Activated T-cell treated with anti-CD3 and anti-CD28 coated beads, Interleukin-2, amount 50 U/mL, for 24 hours (primary cell): ENCODE results near the gene FAM180B.

ENCODE experiments used
- DNase-seq: peaks from one replicate; pipeline ENCODE4 v3.0.0-alpha.2; 2020
- H3K27ac Mint-ChIP-seq: 2 replicates; pipeline ENCODE4 v1.8.0; 2020; ENCODE audit warnings: mild to moderate bottlenecking, mixed read lengths
- H3K27me3 Mint-ChIP-seq: 2 replicates; pipeline ENCODE4 v1.8.0; 2020; ENCODE audit warnings: mixed read lengths
- H3K36me3 Mint-ChIP-seq: 2 replicates; pipeline ENCODE4 v1.8.0; 2020; ENCODE audit warnings: low read depth, mixed read lengths
- H3K4me1 Mint-ChIP-seq: 2 replicates; pipeline ENCODE4 v1.8.0; 2020; ENCODE audit warnings: low read depth, mixed read lengths
- H3K4me3 Mint-ChIP-seq: 2 replicates; pipeline ENCODE4 v1.8.0; 2020; ENCODE audit warnings: mild to moderate bottlenecking, moderate library complexity, mixed read lengths
- H3K9me3 Mint-ChIP-seq: 2 replicates; pipeline ENCODE4 v1.8.0; 2020; ENCODE audit warnings: mixed read lengths

The FAM180B gene

DNA sequence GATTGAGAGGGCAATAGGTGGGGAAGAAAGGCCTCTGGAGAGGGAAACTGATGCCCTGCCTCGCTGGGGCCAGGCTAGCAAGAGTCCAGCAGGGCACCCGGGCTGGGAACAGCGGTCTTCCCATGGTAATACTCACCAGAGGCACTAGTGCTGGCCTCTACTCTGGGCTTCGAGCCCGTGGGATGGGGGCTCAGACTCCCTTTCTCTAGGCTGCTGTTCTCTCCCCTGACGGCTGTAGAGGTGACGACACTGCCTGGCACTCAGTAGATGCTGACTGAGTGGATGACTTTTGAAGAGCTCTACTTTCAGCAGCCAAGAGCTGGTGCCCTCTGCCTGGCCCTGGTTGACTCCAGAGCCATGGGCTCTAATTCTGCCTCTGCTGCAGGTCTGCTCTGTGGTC, 8.6 kb downstream of the FAM180B start:
- no peak overlapping the region for H3K27ac Mint-ChIP-seq
- H3K4me1 Mint-ChIP-seq = peaks cover 7% of the 10 kb centered on the region
- H3K4me3 Mint-ChIP-seq = no peak overlapping the region
- no peak for DNase-seq
- H3K36me3 Mint-ChIP-seq = no peaks in the 10 kb centered on the region
- no peaks in the 10 kb centered on the region for H3K9me3 Mint-ChIP-seq
- peaks cover 40% of the 10 kb centered on the region for H3K27me3 Mint-ChIP-seq

DNA sequence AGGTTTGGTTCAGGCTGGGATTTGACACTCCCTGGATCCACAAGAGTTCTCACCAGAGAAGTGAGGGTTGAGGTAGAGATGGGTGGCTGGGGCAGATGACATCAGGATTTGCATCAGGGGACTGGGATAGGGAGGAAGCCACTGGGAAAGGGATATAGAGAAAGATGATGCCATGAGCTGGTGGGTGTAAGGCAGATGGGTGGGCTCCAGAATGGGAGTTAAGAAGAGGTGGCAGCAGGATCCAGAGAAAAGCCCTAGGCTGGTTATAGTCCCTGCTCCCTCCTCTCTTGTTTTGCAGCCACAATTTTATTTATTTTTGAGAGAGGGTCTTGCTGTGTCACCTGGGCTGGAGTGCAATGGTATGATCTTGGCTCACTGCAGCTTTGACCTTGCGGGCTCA, 9.5 kb downstream of the FAM180B start:
- no peaks in the 10 kb centered on the region for H3K36me3 Mint-ChIP-seq
- H3K27me3 Mint-ChIP-seq = peaks cover 40% of the 10 kb centered on the region
- no peak overlapping the region for H3K27ac Mint-ChIP-seq
- peaks cover 7% of the 10 kb centered on the region for H3K4me1 Mint-ChIP-seq
- DNase-seq = no peak
- no peak overlapping the region for H3K4me3 Mint-ChIP-seq
- no peaks in the 10 kb centered on the region for H3K9me3 Mint-ChIP-seq

- no peak for DNase-seq
- Mint-ChIP-seq H3K27ac (no peak overlapping the region), H3K36me3 (no peaks in the 10 kb centered on the region), H3K9me3 (no peaks in the 10 kb centered on the region), H3K4me3 (no peak overlapping the region), H3K27me3 (peaks cover 10% of the 10 kb centered on the region), H3K4me1 (no peaks in the 10 kb centered on the region)
Observed at GRCh38 chr11:47599902-47600301, 13.4 kb downstream of the FAM180B start.

GRCh38 chr11:47603295-47603694, 16.8 kb downstream of the FAM180B start:
- peaks cover 12% of the 10 kb centered on the region for H3K36me3 Mint-ChIP-seq
- no peaks in the 10 kb centered on the region for H3K9me3 Mint-ChIP-seq
- no peak overlapping the region for H3K27ac Mint-ChIP-seq
- DNase-seq = no peak
- no peak overlapping the region for H3K4me3 Mint-ChIP-seq
- H3K4me1 Mint-ChIP-seq = no peaks in the 10 kb centered on the region
- H3K27me3 Mint-ChIP-seq = no peaks in the 10 kb centered on the region

- no peak for DNase-seq
- Mint-ChIP-seq H3K27ac (no peak overlapping the region), H3K27me3 (no peaks in the 10 kb centered on the region), H3K9me3 (no peaks in the 10 kb centered on the region), H3K4me3 (no peak overlapping the region), H3K36me3 (peaks cover 26% of the 10 kb centered on the region), H3K4me1 (no peaks in the 10 kb centered on the region)
Observed at GRCh38 chr11:47605921-47606320, 19.4 kb downstream of the FAM180B start.

- H3K9me3 Mint-ChIP-seq = no peaks in the 10 kb centered on the region
- no peaks in the 10 kb centered on the region for H3K27me3 Mint-ChIP-seq
- no peak overlapping the region for H3K27ac Mint-ChIP-seq
- peak; percentile 16 for DNase-seq
- H3K4me3 Mint-ChIP-seq = no peak overlapping the region
- no peaks in the 10 kb centered on the region for H3K4me1 Mint-ChIP-seq
- H3K36me3 Mint-ChIP-seq = peaks cover 29% of the 10 kb centered on the region
Observed at GRCh38 chr11:47606731-47607130, 20.3 kb downstream of the FAM180B start.

DNA sequence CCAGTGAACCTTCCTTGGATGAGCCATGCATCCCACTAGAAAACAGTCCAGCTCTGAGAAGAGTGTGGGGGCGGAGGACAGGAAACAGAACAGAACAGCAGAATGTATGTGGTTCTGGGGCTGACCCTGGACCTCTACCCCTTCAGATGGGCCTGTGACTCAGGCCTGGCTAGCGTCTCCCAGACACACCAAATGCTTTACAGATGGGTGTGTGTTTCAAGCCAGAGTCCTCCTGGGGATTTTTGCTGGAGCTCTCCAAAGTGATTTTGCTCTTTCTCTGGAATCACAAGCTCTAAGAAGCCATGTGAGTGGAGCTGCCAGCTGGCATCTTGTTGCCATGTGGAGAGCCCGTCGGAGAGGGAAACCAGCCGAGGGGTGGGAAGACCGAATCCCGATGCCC, 20.9 kb downstream of the FAM180B start:
- Mint-ChIP-seq H3K4me1 (no peaks in the 10 kb centered on the region), H3K27ac (no peak overlapping the region), H3K27me3 (no peaks in the 10 kb centered on the region), H3K4me3 (no peak overlapping the region), H3K9me3 (no peaks in the 10 kb centered on the region), H3K36me3 (peaks cover 29% of the 10 kb centered on the region)
- DNase-seq = peak; percentile 0

- Mint-ChIP-seq H3K27me3 (no peaks in the 10 kb centered on the region), H3K27ac (peak overlapping the region; percentile 6), H3K9me3 (no peaks in the 10 kb centered on the region), H3K4me3 (no peak overlapping the region), H3K36me3 (peaks cover 39% of the 10 kb centered on the region), H3K4me1 (no peaks in the 10 kb centered on the region)
- DNase-seq = peak; percentile 2
Observed at GRCh38 chr11:47609675-47610074, 23.2 kb downstream of the FAM180B start.

DNA sequence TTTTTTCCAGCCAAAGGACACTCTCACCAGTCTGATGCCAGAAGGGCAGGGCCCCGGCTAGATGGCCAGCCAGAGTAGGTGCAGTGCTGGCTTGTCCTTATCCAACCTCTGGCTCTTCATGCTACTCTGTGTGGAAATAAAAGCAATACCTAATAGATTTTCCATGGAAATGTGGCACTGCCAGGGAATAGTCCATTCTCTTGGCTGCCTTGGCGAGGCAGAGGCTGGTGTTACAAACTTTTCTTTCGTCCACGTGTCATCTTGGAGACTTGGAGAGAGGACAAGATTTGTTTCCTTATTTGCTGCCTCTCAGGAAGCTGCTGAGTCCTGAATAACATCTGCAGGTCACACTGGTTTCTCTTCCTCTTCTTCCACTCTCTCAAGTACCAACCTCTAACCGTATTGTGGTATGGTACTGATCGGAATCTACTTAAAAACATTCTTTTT, 24.9 kb downstream of the FAM180B start:
- Mint-ChIP-seq H3K4me3 (no peak overlapping the region), H3K27ac (no peak overlapping the region)

DNA sequence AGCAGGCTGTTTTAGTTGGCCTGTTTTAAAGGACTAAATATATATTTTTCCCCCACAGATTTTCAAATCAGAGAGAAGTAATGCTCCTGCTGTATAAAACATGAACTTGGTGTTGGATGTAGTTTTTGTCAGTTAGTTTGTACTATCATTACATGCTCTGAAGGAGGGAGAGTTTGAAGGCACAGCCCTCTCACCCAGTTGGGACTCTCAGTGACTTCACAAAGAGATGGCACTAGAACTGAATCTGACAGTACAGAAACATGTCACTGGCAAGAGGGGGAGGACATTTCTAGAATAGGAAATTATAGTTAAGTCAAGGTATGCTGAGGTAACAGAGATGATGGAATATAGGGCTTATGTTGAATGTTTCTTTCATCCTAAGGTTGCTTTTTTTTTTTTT, 28.8 kb downstream of the FAM180B start:
- peaks cover 61% of the 10 kb centered on the region for H3K36me3 Mint-ChIP-seq
- peak overlapping the region; percentile 66 for H3K27ac Mint-ChIP-seq
- DNase-seq = no peak
- no peaks in the 10 kb centered on the region for H3K9me3 Mint-ChIP-seq
- no peak overlapping the region for H3K4me3 Mint-ChIP-seq
- no peaks in the 10 kb centered on the region for H3K27me3 Mint-ChIP-seq
- H3K4me1 Mint-ChIP-seq = no peaks in the 10 kb centered on the region

More for the DNA sequence above, 24.9 kb downstream of the FAM180B start:
- Mint-ChIP-seq H3K9me3 (no peaks in the 10 kb centered on the region), H3K27me3 (no peaks in the 10 kb centered on the region), H3K4me1 (no peaks in the 10 kb centered on the region), H3K36me3 (peaks cover 47% of the 10 kb centered on the region)
- peak; percentile 5 for DNase-seq

GRCh38 chr11:47616726-47617416, 30.4 kb downstream of the FAM180B start:
- Mint-ChIP-seq H3K27me3 (no peaks in the 10 kb centered on the region), H3K4me3 (no peak overlapping the region), H3K36me3 (peaks cover 70% of the 10 kb centered on the region), H3K4me1 (no peaks in the 10 kb centered on the region), H3K9me3 (no peaks in the 10 kb centered on the region), H3K27ac (no peak overlapping the region)
- peak; percentile 9 for DNase-seq

DNA sequence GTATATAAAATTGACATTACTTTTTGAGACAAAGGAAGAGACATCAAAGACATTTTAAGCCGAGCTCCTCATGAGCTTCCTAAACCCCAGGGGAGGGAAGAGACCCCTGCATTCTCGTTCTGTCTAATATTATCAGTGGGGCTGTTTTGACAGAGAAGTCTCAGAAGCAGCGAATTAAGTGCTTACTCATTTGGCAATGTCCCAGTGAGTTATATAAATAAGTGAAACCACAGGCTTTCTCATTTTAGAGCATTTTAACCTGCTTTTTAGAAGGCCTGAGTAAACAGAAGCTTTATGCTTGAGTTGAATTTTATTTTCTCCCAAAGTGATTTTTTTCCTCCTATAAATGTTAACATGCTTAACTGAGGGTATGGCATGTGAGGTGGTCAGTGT, 30.9 kb downstream of the FAM180B start:
- Mint-ChIP-seq H3K9me3 (no peaks in the 10 kb centered on the region), H3K4me3 (no peak overlapping the region), H3K36me3 (peaks cover 76% of the 10 kb centered on the region), H3K27ac (no peak overlapping the region), H3K27me3 (no peaks in the 10 kb centered on the region), H3K4me1 (no peaks in the 10 kb centered on the region)
- no peak for DNase-seq

DNA sequence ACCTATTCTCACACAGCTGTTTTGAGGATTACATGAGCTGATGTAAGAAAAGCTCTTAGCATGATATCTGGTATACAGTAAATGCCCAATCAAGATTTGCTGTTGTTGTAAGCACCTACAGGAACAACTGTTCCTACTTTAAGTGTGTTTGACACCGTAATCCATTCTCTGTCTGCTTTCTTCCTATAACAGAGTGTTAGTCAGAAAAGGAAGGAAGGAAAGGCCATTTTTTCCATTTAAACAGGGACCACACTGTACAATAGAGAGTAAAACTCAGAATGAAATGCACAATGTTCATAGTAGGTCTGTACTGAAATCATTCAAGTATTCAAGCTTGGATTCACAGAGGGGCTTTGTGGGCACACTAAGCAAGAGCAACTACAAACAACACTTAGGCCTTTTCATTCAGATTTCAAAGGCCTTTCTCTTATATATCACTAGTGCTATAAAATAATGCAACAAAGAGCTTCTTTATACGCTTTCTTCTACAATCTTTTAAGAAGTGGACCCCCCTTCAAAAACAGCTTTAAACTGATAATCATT, 34.4 kb downstream of the FAM180B start:
- DNase-seq = no peak
- Mint-ChIP-seq H3K27me3 (no peaks in the 10 kb centered on the region), H3K27ac (peak overlapping the region; percentile 59), H3K4me1 (no peaks in the 10 kb centered on the region), H3K4me3 (no peak overlapping the region), H3K36me3 (peaks cover 86% of the 10 kb centered on the region), H3K9me3 (no peaks in the 10 kb centered on the region)

DNA sequence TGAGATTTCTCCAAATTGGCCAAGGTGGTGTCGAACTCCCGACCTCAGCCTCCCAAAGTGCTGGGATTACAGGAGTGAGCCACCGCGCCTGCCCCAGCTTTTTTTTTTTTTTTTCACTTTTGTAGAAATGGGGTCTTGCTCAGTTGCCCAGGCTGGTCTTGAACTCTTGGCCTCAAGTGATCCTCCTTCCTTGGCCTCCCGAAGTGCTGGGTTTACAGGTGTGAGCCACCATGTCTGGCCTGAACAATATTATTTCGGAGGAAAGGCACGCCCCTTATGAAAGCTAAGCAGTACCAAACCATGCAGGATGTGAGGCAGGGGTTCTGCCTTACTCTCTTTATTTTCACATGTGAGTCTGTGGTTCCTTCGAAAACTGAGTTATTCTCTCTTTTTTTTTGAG, 39.8 kb downstream of the FAM180B start:
- Mint-ChIP-seq H3K27me3 (no peaks in the 10 kb centered on the region), H3K4me1 (no peaks in the 10 kb centered on the region), H3K36me3 (peaks cover 91% of the 10 kb centered on the region), H3K4me3 (no peak overlapping the region), H3K27ac (no peak overlapping the region), H3K9me3 (no peaks in the 10 kb centered on the region)
- no peak for DNase-seq

DNA sequence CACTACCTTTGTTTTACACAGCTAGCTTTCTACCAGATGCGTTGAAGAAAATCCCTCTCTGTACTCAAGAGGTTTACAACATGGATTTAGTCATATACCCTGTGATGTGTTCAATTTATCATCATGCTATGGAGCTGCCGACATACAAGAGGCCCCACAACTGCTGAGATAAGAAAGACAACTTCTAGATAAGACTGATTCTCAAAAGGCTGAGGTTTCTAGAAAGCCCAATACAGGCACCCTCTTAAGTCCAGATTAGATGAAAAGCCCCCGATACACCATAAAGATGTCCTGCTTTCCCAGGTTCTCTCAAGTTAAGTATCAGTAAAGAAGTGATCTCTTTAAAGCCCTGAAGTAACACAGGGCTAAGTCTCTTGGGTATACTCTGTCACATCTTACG, 41.5 kb downstream of the FAM180B start:
- Mint-ChIP-seq H3K4me3 (no peak overlapping the region), H3K27me3 (no peaks in the 10 kb centered on the region), H3K4me1 (no peaks in the 10 kb centered on the region), H3K27ac (no peak overlapping the region), H3K9me3 (no peaks in the 10 kb centered on the region), H3K36me3 (peaks cover 90% of the 10 kb centered on the region)
- no peak for DNase-seq
